ENCODE measurements around the gene DAPK2. TPM values are rescaled to one million over a fixed set of nuclear protein-coding genes. Genes with fewer than 3 reads are reported as not detected.
A peak's percentile ranks its signal among the peaks of the same experiment; 100 is the strongest.

The DAPK2 gene
- total RNA-seq, 1 donor from 2014 or later, result 39.0 TPM

DNA sequence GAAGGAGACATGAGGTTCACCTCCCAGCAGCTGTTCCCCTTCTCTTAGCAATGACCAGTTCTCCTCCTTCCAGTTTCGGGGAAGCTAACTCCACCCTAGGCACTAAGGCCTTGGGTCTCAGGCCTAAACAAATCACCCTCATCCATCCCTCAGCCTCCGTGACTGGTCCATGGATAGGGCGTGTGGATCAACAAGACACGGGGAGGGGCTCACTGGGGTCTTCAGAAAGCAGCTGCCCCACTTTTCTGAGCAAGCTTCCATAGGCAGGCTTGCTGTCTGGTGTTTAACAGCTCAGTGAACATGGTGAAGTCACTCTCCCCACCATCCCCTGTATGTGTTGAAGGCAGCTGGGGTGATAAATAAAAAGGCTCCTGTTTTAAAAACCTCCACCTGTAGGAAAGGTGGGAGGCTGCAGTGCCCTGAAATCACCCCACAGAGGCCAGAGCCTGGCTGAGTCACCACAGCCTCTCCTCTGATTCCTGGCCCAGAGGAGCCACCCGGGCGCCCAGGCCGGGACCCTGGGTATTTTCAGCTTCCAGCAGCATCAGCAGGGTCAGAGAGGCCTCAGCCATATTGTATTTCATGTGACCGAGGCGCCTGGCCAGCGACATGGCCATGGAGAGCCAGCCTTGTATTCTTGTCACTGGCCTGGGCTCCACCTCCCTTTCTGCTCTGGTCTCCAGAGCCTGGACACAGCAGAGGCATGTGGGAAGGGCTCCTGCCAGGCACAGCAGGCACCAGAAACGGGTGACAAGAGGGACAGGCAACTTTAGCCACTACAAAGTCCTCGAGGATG lies 152.2 kb downstream of the DAPK2 start:
- Histone ChIP-seq H3K4me1 (peaks cover 31% of the 10 kb centered on the region), H3K9me3 (replicated peaks) (no peaks in the 10 kb centered on the region), H3K4me3 (no peak overlapping the region), H3K27ac (replicated peaks) (no peak overlapping the region), H3K27me3 (ENCODE audit: low read depth) (no peaks in the 10 kb centered on the region), H3K36me3 (no peaks in the 10 kb centered on the region)
- DNase-seq, result no peak
- TF ChIP-seq, protein P1, sequence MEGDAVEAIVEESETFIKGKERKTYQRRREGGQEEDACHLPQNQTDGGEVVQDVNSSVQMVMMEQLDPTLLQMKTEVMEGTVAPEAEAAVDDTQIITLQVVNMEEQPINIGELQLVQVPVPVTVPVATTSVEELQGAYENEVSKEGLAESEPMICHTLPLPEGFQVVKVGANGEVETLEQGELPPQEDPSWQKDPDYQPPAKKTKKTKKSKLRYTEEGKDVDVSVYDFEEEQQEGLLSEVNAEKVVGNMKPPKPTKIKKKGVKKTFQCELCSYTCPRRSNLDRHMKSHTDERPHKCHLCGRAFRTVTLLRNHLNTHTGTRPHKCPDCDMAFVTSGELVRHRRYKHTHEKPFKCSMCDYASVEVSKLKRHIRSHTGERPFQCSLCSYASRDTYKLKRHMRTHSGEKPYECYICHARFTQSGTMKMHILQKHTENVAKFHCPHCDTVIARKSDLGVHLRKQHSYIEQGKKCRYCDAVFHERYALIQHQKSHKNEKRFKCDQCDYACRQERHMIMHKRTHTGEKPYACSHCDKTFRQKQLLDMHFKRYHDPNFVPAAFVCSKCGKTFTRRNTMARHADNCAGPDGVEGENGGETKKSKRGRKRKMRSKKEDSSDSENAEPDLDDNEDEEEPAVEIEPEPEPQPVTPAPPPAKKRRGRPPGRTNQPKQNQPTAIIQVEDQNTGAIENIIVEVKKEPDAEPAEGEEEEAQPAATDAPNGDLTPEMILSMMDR (IDR thresholded peaks at IDR 0.05; ENCODE audit: borderline replicate concordance), result no peak
- intact Hi-C loops (cut with micrococcal nuclease), result loop anchor here (5.0 kb wide), 2 partner anchors 142 to 222 kb away; no protein-coding TSS in a partner anchor

DNA sequence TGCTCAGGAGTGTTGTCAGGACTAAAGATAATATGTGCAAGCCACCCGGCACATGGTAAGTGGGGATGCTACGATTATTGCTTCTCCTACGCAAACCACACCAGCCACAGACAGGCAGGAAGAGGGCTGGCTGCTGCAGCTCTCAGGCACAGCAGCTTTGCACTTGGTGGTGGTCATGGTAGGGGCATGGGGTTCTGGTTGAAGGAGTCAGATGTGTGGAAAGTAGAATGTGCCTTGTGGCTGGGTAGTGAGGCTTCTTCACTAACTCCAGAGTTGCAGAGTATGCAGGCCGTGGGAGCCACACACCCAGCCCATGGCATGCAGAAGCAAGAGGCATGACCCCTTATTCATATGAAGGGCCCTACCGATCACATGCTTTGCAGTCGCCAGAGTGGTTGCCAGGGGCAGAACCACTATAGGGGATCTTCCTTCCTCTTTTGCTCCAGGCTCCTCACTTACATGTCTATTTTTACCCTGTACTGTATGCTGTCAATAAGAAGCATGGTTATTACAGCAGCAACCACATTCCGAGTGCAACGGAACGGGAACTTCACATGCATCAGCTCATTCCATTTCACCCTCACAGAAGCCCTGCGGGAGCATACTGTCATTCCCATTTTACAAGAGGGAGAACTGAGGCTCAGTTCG lies 153.4 kb downstream of the DAPK2 start:
- peaks cover 37% of the 10 kb centered on the region for H3K4me1 ChIP-seq

DNA sequence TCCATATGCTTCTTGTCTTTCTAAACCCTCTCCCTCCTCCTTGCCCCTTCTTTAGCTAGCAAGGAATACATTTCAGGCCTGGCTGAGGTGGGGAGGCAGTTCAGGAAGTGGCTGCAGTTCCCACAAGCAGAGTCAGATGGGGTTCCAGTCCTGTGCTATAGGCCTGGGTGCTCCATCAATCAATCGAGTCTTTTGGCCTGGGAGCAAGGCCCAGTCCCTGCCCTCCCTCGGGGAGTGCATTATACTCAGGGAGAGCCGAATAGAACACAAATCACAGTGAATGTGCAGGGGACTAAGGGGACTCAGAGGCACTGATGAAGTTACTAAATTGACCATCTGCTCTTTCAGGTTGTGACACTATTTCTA lies 154.5 kb downstream of the DAPK2 start:
- Histone ChIP-seq H3K9me3 (replicated peaks) (no peaks in the 10 kb centered on the region), H3K4me3 (no peak overlapping the region), H3K27me3 (ENCODE audit: low read depth) (no peaks in the 10 kb centered on the region), H3K36me3 (no peaks in the 10 kb centered on the region), H3K4me1 (peaks cover 28% of the 10 kb centered on the region), H3K27ac (replicated peaks) (peak overlapping the region; percentile 1)
- intact Hi-C loops (cut with micrococcal nuclease), result loop anchor here (5.0 kb wide), 2 partner anchors 139 to 219 kb away; no protein-coding TSS in a partner anchor
- no peak for DNase-seq
- TF ChIP-seq, protein P1 (IDR thresholded peaks at IDR 0.05; ENCODE audit: borderline replicate concordance), result no peak

More for the DNA sequence above, 153.4 kb downstream of the DAPK2 start:
- no peaks in the 10 kb centered on the region for H3K36me3 ChIP-seq
- no peaks in the 10 kb centered on the region for H3K9me3 ChIP-seq (replicated peaks)
- DNase-seq, result no peak
- no peak overlapping the region for H3K27ac ChIP-seq (replicated peaks)
- TF ChIP-seq, protein P1 (IDR thresholded peaks at IDR 0.05; ENCODE audit: borderline replicate concordance), result no peak
- intact Hi-C loops (cut with micrococcal nuclease), result loop anchor here (5.0 kb wide), 2 partner anchors 141 to 221 kb away; no protein-coding TSS in a partner anchor
- no peaks in the 10 kb centered on the region for H3K27me3 ChIP-seq (ENCODE audit: low read depth)
- H3K4me3 ChIP-seq, result no peak overlapping the region

DNA sequence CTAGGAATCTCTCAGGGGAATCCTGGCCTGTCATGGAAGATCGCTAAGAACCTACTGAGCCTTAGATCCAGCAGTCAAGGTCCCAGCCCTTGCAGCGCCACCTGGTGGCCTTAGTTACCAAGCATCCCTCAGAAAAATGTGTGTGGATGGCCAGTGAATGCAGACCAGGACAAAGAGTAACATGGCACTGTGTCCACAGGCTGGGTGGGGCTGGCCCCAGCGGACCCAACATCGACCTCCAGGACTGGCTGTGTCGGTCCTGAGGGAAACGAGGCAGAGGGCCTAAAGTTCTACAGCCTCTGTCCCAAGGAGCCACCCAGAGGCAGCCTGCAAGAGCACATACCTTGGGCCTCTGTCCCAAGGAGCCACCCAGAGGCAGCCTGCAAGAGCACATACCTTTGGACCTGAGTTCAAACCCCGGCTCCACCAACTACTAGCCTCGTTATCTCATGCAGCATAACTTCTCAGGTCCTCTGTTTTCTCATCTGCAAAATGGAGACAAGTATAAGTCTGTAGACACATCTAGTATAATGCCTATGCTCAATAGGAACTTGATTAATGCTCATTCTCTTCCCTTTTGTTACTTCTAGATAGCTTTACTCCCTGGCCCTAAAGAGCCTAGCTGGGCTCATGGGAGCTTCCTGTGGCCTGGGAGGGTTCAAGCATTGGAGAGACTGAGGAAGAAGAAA lies 155.1 kb downstream of the DAPK2 start:
- no peaks in the 10 kb centered on the region for H3K27me3 ChIP-seq (ENCODE audit: low read depth)
- peaks cover 23% of the 10 kb centered on the region for H3K4me1 ChIP-seq
- no peaks in the 10 kb centered on the region for H3K9me3 ChIP-seq (replicated peaks)
- peak; percentile 81 for DNase-seq
- no peak overlapping the region for H3K4me3 ChIP-seq
- H3K36me3 ChIP-seq, result no peaks in the 10 kb centered on the region
- intact Hi-C loops (cut with micrococcal nuclease), result loop anchor here (5.0 kb wide), 2 partner anchors 139 to 219 kb away; no protein-coding TSS in a partner anchor
- H3K27ac ChIP-seq (replicated peaks), result peak overlapping the region; percentile 34
- TF ChIP-seq, protein P1 (IDR thresholded peaks at IDR 0.05; ENCODE audit: borderline replicate concordance), result peak; percentile 86

DNA sequence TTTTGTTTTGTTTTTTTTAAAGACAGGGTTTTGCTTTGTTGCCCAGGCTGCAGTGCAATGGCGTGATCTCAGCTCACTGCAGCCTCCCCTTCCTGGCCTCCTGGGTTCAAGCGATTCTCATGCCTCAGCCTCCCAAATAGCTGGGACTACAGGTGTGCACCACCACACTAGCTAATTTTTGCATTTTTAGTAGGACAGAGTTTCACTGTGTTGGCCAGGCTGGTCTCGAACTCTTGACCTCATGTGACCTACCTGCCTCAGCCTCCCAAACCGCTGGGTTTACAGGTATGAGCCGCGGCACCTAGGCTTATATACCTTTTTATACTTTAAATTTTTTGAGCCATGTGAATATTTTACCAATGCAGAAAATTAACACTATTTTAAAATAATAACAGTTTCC lies 155.7 kb downstream of the DAPK2 start:
- H3K9me3 ChIP-seq (replicated peaks), result no peaks in the 10 kb centered on the region
- H3K27me3 ChIP-seq (ENCODE audit: low read depth), result no peaks in the 10 kb centered on the region
- no peak overlapping the region for H3K4me3 ChIP-seq
- peaks cover 18% of the 10 kb centered on the region for H3K4me1 ChIP-seq
- TF ChIP-seq, protein P1 (IDR thresholded peaks at IDR 0.05; ENCODE audit: borderline replicate concordance), result no peak
- H3K27ac ChIP-seq (replicated peaks), result no peak overlapping the region
- no peak for DNase-seq
- no peaks in the 10 kb centered on the region for H3K36me3 ChIP-seq
- intact Hi-C loops (cut with micrococcal nuclease), result loop anchor here (5.0 kb wide), 2 partner anchors 138 to 218 kb away; no protein-coding TSS in a partner anchor
